DND-41 (cell line): Measurements from ENCODE around the gene RNF6.
"Not testable (repeated sequence)": the region's sequence is repeated elsewhere in the genome, so short reads cannot be mapped to it uniquely, and the experiment has no call there.

Experiments
- ATAC-seq: fragments of 200-7000 bp; cut with Tn5 transposase; 3 replicates; pipeline ENCODE4 v1.9.1; 2021; ENCODE audit warnings: low read depth; ENCODE audit not compliant: insufficient read depth
- DNase-seq: peaks from one replicate; pipeline ENCODE4 v3.0.0-alpha.2; 2020
- H2AFZ ChIP-seq: 2 replicates; pipeline ENCODE4 v1.6.0; 2012; ENCODE audit warnings: low read depth, low read length
- H3K27ac ChIP-seq: 2 replicates; pipeline ENCODE4 v1.5.1; 2012; ENCODE audit warnings: low read length, inconsistent platforms
- H3K27me3 ChIP-seq: fragments of 200-600 bp; sonication (generic); 2 replicates; pipeline ENCODE4 v1.6.0; 2012; ENCODE audit warnings: low read length, mild to moderate bottlenecking, inconsistent platforms; ENCODE audit not compliant: insufficient read depth, poor library complexity
- H3K36me3 ChIP-seq: 2 replicates; pipeline ENCODE4 v1.5.1; 2012; ENCODE audit warnings: low read length, inconsistent platforms; ENCODE audit not compliant: insufficient read depth
- H3K4me1 ChIP-seq: 2 replicates; pipeline ENCODE4 v1.5.1; 2012; ENCODE audit warnings: mild to moderate bottlenecking, low read length; ENCODE audit not compliant: insufficient read depth
- H3K4me2 ChIP-seq: 2 replicates; pipeline ENCODE4 v1.6.0; 2012; ENCODE audit warnings: mild to moderate bottlenecking, moderate library complexity, low read length, inconsistent platforms; ENCODE audit not compliant: insufficient read depth
- H3K4me3 ChIP-seq, 2 experiments: fragments of 200-600 bp in 1 of 2; shearing (Covaris generic) in 1 of 2; 2 replicates each; pipeline ENCODE4 v1.5.1; 2012 to 2016; ENCODE audit warnings: inconsistent platforms in 2 of 2, low read length in 2 of 2, mild to moderate bottlenecking in 2 of 2, low read depth in 1 of 2, moderate library complexity in 1 of 2
- H3K79me2 ChIP-seq: 2 replicates; pipeline ENCODE4 v1.6.0; 2012; ENCODE audit warnings: low read length, inconsistent platforms; ENCODE audit not compliant: insufficient read depth
- H3K9ac ChIP-seq: 2 replicates; pipeline ENCODE4 v1.6.0; 2012; ENCODE audit warnings: low read depth, mild to moderate bottlenecking, inconsistent platforms, low read length, moderate library complexity
- H3K9me3 ChIP-seq: 2 replicates; pipeline ENCODE4 v1.5.1; 2012; ENCODE audit warnings: low read length, moderate library complexity, mild to moderate bottlenecking, inconsistent platforms; ENCODE audit not compliant: insufficient read depth, severe bottlenecking
- H4K20me1 ChIP-seq: 2 replicates; pipeline ENCODE4 v1.6.0; 2012; ENCODE audit warnings: low read length; ENCODE audit not compliant: insufficient read depth
- CTCF ChIP-seq: IDR thresholded peaks from 2 replicates; pipeline ENCODE4 v1.5.1; 2012; ENCODE audit warnings: borderline replicate concordance, low read length, moderate library complexity, mild to moderate bottlenecking; ENCODE audit not compliant: poor library complexity, severe bottlenecking; ENCODE audit errors: extremely low read depth
- EZH2 ChIP-seq: IDR thresholded peaks from 3 replicates; pipeline ENCODE4 v1.6.1; 2012; ENCODE audit warnings: borderline replicate concordance, low read depth, mild to moderate bottlenecking, moderate library complexity, low read length, inconsistent platforms; ENCODE audit not compliant: severe bottlenecking

RNF6 gene

GRCh38 chr13:26253787-26254582 is 31.9 kb upstream of the RNF6 start, which contains the start of gene CDK8:
TSS of gene CDK8 (plus strand) at chr13:26254129. CDS start at chr13:26254642, 513 bp downstream.
- Histone ChIP-seq H3K36me3 (no peaks in the 10 kb centered on the region), H3K9ac (peak within 1 kb of the TSS; percentile 68), H3K27ac (peak within 1 kb of the TSS; percentile 92), H2AFZ (peak within 1 kb of the TSS; percentile 87), H3K27me3 (no peaks in the 10 kb centered on the region), H3K79me2 (peaks cover 50% of the 10 kb centered on the region), H3K9me3 (no peaks in the 10 kb centered on the region), H4K20me1 (peaks cover 30% of the 10 kb centered on the region; the same call in 1 of the 2 replicates), H3K4me2 (peak within 1 kb of the TSS; percentile 67), H3K4me1 (peaks cover 29% of the 10 kb centered on the region), H3K4me3 (peak within 1 kb of the TSS; percentile 70 to 77; a peak in 3 of 4 replicates)
- TF ChIP-seq CTCF (no peak), EZH2 (no peak)
- ATAC-seq = peak; percentile 90
- peak; percentile 89 for DNase-seq

GRCh38 chr13:26253262-26253786 is 31.2 kb upstream of the RNF6 start:
- TF ChIP-seq CTCF = no peak
- TF ChIP-seq EZH2 = no peak
- peak overlapping the region; percentile 92 for H3K27ac ChIP-seq
- H3K9me3 ChIP-seq = no peaks in the 10 kb centered on the region
- ATAC-seq (no peak), DNase-seq (no peak)
- peak overlapping the region; percentile 68 for H3K9ac ChIP-seq
- peaks cover 43% of the 10 kb centered on the region for H3K79me2 ChIP-seq
- no peaks in the 10 kb centered on the region for H3K36me3 ChIP-seq
- H4K20me1 ChIP-seq = peaks cover 24% of the 10 kb centered on the region; the same call in 1 of the 2 replicates
- peak overlapping the region; percentile 67 for H3K4me2 ChIP-seq
- H3K4me3 ChIP-seq = peak overlapping the region; percentile 70 to 77; a peak in 3 of 4 replicates
- H2AFZ ChIP-seq = peak overlapping the region; percentile 87
- no peaks in the 10 kb centered on the region for H3K27me3 ChIP-seq
- peaks cover 29% of the 10 kb centered on the region for H3K4me1 ChIP-seq

DNA sequence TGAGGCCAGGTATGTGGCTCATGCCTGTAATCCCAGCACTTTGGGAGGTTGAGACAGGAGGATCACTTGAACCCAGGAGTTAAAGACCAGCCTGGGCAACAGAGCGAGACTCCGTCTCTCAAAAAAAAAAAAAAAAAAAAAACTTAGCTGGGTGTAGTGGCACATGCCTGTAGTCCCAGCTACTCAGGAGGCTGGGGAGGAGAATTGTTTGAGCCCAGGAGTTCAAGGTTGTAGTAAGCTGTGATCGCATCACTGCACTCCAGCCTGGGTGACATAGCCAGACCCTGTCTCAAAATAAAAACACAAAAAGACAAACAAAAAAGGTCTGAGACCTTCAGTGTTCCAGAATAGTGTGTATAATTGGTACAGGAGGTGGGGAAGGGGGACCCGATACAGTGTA is 29.9 kb upstream of the RNF6 start:
- not testable (repeated sequence) for ATAC-seq, H3K36me3 ChIP-seq, H3K4me2 ChIP-seq, H3K4me3 ChIP-seq, H2AFZ ChIP-seq, DNase-seq, H3K9me3 ChIP-seq, H3K9ac ChIP-seq, H3K27me3 ChIP-seq, H3K27ac ChIP-seq
- H3K4me1 ChIP-seq = peaks cover 29% of the 10 kb centered on the region
- peaks cover 30% of the 10 kb centered on the region for H3K79me2 ChIP-seq
- H4K20me1 ChIP-seq = peaks cover 18% of the 10 kb centered on the region; the same call in 1 of the 2 replicates

DNA sequence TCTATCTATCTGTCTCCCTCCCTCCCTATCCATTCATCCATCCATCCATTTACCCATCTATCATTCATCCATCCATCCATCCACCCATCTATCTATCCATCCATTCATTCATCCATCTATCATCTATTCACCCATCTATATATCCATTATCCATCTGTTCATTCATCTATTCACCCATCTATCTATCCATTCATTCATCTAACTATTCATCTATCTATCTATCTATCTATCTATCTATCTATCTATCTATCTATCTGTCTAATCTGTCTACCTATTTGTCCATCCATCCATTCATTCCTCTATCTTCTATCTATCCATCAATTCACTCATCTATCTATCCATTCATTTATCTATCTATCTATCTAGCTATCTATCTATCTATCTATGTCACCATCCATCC is 27.4 kb upstream of the RNF6 start:
- TF ChIP-seq CTCF (no peak), EZH2 (no peak)
- H3K9ac ChIP-seq = no peak overlapping the region
- peaks cover under 1% of the 10 kb centered on the region; the same call in 1 of the 2 replicates for H4K20me1 ChIP-seq
- DNase-seq (no peak), ATAC-seq (no peak)
- H3K36me3 ChIP-seq = no peaks in the 10 kb centered on the region
- no peak overlapping the region for H2AFZ ChIP-seq
- no peak overlapping the region for H3K4me3 ChIP-seq
- no peak overlapping the region for H3K4me2 ChIP-seq
- peaks cover 8% of the 10 kb centered on the region for H3K4me1 ChIP-seq
- no peaks in the 10 kb centered on the region for H3K27me3 ChIP-seq
- no peaks in the 10 kb centered on the region for H3K9me3 ChIP-seq
- H3K79me2 ChIP-seq = peaks cover 6% of the 10 kb centered on the region
- no peak overlapping the region for H3K27ac ChIP-seq
